SK-N-SH (cell line): Measurements from ENCODE around the gene IFIT1.

Experiments used
- FOXJ3 ChIP-seq: sonication (generic); formaldehyde crosslinking; IDR thresholded peaks from 2 replicates; pipeline ENCODE4 v1.5.1; 2020; ENCODE audit warnings: mild to moderate bottlenecking, missing genetic modification reagents
- JUND ChIP-seq: IDR thresholded peaks from 2 replicates; pipeline ENCODE4 v1.4.0; 2012
- NRF1 ChIP-seq: IDR thresholded peaks from 2 replicates; pipeline ENCODE4 v1.6.1; 2012; ENCODE audit warnings: low read depth, mild to moderate bottlenecking, low read length
- RFX5 ChIP-seq: IDR thresholded peaks from 2 replicates; pipeline ENCODE4 v1.6.1; 2012; ENCODE audit warnings: mild to moderate bottlenecking, improper control_type of control experiment, low read length
- TAF1 ChIP-seq: IDR thresholded peaks from 2 replicates; pipeline ENCODE4 v1.6.1; 2012; ENCODE audit warnings: low read depth, mild to moderate bottlenecking, low read length, moderate library complexity, borderline replicate concordance
- YY1 ChIP-seq: IDR thresholded peaks from 2 replicates; pipeline ENCODE4 v1.4.0; 2012; ENCODE audit warnings: low read depth, mild to moderate bottlenecking
- TF ChIP-seq, protein P1 (sequence below): fragments of 200-600 bp; sonication (generic); IDR thresholded peaks from 2 replicates; pipeline ENCODE4 v1.6.1; 2017; ENCODE audit warnings: antibody characterized with exemption, mild to moderate bottlenecking, moderate library complexity
- TF ChIP-seq, protein P2 (sequence below): fragments of 150-350 bp; IDR thresholded peaks from 2 replicates; pipeline ENCODE4 v1.6.1; 2017; ENCODE audit warnings: antibody characterized with exemption, low read length, low read depth, borderline replicate concordance

DNA sequence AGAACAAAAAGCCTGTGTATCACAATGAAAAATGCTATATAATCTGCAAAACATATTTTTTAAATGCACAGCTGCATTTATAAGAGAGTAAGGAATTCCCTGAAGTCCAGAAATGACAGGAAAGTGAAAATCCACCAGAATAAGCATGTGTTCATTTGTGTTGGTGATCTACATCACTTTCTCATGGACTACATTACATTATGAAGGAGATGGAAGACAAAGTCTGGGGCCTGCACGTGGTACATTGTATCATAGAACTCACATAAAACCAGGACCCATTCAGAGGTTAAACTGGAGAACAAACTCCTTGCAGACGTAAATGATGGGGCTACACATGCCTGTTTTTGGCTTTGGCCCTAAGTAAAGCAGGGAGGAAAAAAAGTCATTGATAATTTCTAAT is 48.3 kb upstream of the IFIT1 start:
- no peak for TF ChIP-seq YY1
- TF ChIP-seq, protein P1, sequence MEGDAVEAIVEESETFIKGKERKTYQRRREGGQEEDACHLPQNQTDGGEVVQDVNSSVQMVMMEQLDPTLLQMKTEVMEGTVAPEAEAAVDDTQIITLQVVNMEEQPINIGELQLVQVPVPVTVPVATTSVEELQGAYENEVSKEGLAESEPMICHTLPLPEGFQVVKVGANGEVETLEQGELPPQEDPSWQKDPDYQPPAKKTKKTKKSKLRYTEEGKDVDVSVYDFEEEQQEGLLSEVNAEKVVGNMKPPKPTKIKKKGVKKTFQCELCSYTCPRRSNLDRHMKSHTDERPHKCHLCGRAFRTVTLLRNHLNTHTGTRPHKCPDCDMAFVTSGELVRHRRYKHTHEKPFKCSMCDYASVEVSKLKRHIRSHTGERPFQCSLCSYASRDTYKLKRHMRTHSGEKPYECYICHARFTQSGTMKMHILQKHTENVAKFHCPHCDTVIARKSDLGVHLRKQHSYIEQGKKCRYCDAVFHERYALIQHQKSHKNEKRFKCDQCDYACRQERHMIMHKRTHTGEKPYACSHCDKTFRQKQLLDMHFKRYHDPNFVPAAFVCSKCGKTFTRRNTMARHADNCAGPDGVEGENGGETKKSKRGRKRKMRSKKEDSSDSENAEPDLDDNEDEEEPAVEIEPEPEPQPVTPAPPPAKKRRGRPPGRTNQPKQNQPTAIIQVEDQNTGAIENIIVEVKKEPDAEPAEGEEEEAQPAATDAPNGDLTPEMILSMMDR, result no peak
- TF ChIP-seq JUND, result no peak
- TF ChIP-seq TAF1, result no peak
- TF ChIP-seq RFX5, result no peak
- no peak for TF ChIP-seq FOXJ3 (CRISPR knock-in tag)
- TF ChIP-seq, protein P2, sequence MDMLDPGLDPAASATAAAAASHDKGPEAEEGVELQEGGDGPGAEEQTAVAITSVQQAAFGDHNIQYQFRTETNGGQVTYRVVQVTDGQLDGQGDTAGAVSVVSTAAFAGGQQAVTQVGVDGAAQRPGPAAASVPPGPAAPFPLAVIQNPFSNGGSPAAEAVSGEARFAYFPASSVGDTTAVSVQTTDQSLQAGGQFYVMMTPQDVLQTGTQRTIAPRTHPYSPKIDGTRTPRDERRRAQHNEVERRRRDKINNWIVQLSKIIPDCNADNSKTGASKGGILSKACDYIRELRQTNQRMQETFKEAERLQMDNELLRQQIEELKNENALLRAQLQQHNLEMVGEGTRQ, result no peak
- TF ChIP-seq NRF1, result no peak
